ENCODE data around the gene TUBA3E. TPM values are rescaled to one million over a fixed set of nuclear protein-coding genes. Genes with fewer than 3 reads are reported as not detected.
"Not testable (repeated sequence)": the region's sequence is repeated elsewhere in the genome, so short reads cannot be mapped to it uniquely, and the experiment has no call there.

The TUBA3E gene
- total RNA-seq (2014; rRNA removed; shearing (Covaris generic)) = not detected in 2 replicates

DNA sequence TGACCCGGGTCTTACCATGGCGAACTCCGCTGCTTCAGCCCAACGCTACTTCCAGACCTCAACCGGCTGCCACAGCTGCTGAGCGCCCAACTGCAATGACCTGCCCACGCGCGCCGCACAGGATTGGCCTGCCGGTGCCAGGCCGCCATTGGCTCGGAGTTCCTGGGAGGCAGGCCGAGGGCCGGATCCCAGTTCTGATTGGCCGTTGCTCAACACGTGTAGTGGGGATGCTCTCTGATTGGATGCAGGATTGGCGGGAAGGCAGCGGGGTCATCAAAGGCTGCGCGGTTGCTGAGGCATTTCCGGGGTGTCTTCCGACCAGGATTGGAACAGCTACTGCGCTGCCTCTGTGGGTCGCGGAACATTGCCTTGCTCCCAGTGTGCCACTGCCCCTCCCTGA lies at the start of gene TUBA3E:
Gene TUBA3E, minus strand, starts transcription at position 97 of the 400 bp plus-strand sequence. Its CDS starts 79 bp downstream, at position 18.
- H3K4me1 ChIP-seq = no peaks in the 10 kb centered on the region
- H3K9me3 ChIP-seq (replicated peaks) = no peaks in the 10 kb centered on the region

DNA sequence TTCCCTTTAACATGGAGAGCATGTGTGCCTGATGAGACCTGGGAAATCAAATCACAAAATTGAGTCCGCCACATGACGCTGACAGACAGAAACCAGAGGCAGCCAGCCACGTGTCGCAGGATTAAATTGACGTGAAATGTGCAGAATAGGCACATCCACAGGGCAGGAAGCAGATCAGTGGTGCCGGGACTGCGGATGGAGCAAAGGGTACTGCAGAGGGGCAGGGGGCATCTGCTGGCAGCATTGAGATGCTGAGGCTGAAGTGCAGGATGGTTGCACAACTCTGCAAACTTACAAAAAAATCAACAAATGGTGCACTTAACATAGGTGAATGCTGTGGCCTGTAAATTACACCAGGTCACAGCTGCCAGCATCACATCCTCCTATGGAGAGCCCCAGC lies 48.2 kb upstream of the TUBA3E start:
- H3K36me3 ChIP-seq = no peaks in the 10 kb centered on the region
- no peak overlapping the region for H3K27ac ChIP-seq
- no peaks in the 10 kb centered on the region for H3K27me3 ChIP-seq
- 0 out of 2 replicates have a peak, but pooled peaks cover 4% of the 10 kb centered on the region for H3K4me1 ChIP-seq
- H3K4me3 ChIP-seq = no peak overlapping the region
- no peaks in the 10 kb centered on the region for H3K9me3 ChIP-seq (replicated peaks)
- DNase-seq = no peak

More for the DNA sequence above, at the start of gene TUBA3E:
- H3K27ac ChIP-seq = no peak within 1 kb of the TSS
- no peaks in the 10 kb centered on the region for H3K27me3 ChIP-seq
- no peaks in the 10 kb centered on the region for H3K36me3 ChIP-seq
- DNase-seq = no peak
- H3K4me3 ChIP-seq = no peak within 1 kb of the TSS

DNA sequence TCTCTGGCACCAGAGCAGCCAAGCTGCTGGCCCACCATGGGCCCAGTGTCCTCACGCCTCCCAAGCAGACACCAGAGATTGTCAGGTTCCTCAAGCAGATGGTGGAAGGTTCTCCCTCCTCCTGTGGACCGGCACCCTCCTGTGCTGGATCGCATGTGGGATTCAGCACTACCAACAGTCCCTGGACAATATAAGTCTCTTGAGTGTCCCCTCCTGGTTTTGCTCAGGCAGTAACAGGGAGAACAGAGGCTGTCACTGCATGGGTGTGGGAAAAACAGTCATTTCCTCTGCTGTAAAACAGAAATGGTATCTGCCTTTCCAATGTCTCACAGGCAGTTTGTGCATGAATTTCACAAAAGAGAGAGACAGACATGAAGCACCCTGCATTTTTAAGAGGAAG lies 47.7 kb upstream of the TUBA3E start:
- H3K36me3 ChIP-seq = no peaks in the 10 kb centered on the region
- DNase-seq = no peak
- H3K27me3 ChIP-seq = no peaks in the 10 kb centered on the region
- H3K27ac ChIP-seq = no peak overlapping the region
- 0 out of 2 replicates have a peak, but pooled peaks cover 2% of the 10 kb centered on the region for H3K4me1 ChIP-seq
- no peak overlapping the region for H3K4me3 ChIP-seq
- H3K9me3 ChIP-seq (replicated peaks) = no peaks in the 10 kb centered on the region

DNA sequence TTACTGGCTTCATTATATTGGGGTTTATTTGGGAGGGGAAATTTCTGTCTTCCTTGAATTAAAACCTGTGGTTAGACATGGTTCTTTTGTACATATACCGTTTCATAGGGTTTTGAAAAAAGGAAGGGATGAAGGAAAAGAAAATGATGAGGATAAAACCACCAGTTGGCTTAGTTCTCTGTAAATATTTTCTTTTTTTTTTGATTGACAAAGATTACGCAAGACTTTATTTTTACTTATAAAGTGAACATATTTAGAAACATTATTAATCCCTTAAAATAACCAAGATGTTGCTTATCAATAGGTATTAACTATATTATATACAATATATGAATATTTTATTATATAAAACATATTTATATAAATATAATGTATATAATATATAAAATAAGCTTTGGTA lies 45.1 kb upstream of the TUBA3E start:
- Histone ChIP-seq H3K27ac (no peak overlapping the region), H3K4me1 (no peaks in the 10 kb centered on the region), H3K27me3 (no peaks in the 10 kb centered on the region), H3K4me3 (no peak overlapping the region), H3K9me3 (replicated peaks) (no peaks in the 10 kb centered on the region), H3K36me3 (no peaks in the 10 kb centered on the region)
- DNase-seq = no peak

DNA sequence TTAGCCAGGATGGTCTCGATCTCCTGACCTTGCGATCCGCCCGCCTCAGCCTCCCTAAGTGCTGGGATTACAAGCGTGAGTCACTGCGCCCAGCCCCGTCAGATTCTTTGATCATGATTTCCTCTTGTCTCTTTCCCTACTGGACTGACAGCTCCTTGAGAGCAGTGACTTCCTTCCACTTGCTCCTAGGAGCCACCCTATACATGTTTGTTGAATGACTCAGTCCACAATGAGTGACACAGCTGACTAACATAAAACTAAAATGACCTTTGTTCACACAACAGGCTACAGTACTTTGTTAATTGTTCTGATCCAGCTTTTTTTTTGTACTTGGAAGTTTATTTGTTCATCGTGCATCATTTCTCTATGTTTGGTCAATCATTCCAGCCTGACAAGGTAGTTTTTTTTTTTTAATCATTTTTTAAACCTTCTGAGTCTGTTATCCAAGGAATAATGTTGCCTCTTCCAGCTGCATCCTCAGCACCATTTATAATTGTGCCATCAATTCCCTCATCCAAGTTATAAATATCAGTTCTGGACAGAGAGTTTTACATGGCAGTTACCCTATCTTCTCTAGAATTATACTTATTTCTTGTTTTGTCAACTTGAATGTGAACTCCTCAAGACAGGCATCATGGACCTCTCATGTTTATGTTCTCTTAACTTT lies 42.9 kb upstream of the TUBA3E start:
- DNase-seq = no peak
- H3K36me3 ChIP-seq = no peaks in the 10 kb centered on the region
- H3K27ac ChIP-seq = no peak overlapping the region
- H3K9me3 ChIP-seq (replicated peaks) = no peaks in the 10 kb centered on the region
- H3K27me3 ChIP-seq = no peaks in the 10 kb centered on the region
- no peak overlapping the region for H3K4me3 ChIP-seq
- no peaks in the 10 kb centered on the region for H3K4me1 ChIP-seq

DNA sequence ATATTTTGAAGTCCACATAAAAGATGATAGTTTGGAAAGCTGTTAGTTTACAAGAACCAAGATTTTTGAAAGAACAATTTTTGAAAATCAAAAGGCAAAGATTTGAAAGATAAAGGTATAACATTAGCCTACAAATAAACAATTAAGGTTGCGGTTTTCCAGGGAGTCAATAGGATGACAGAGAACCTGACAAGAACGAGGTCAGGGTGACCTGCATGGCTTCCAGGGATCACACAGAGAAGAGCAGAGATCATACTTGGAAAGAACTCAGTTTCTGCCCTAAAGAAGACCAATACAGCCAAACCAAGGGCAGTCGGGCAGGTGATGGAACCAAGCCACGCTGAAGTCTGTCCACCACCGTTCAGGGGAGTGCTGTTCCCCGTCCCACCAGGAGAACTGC lies 41.3 kb upstream of the TUBA3E start:
- not testable (repeated sequence) for DNase-seq; H3K36me3 ChIP-seq; H3K4me3 ChIP-seq; H3K27me3 ChIP-seq; H3K27ac ChIP-seq; H3K9me3 ChIP-seq (replicated peaks); H3K4me1 ChIP-seq

DNA sequence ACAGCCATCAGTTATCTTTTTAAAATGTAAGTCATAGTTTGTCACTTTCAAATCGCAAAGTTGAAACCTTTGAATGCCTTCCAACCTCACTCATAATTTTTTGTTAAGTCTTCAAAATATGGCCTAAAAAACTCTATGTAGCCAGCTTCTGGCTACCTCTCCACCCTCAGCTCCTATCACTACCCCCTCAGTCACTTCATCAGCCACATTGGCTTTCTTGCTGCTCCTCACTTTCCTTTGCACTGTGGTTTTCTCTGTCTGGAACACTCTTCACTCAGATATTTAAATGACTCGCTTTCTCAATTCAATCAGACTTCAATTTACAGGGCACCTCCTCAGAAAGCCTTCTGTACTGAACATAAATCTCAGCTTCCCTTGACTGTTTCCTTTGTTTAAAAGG lies 34.8 kb upstream of the TUBA3E start:
- H3K9me3 ChIP-seq (replicated peaks); H3K27ac ChIP-seq; H3K4me3 ChIP-seq; H3K36me3 ChIP-seq; DNase-seq; H3K27me3 ChIP-seq; H3K4me1 ChIP-seq: not testable (repeated sequence)

DNA sequence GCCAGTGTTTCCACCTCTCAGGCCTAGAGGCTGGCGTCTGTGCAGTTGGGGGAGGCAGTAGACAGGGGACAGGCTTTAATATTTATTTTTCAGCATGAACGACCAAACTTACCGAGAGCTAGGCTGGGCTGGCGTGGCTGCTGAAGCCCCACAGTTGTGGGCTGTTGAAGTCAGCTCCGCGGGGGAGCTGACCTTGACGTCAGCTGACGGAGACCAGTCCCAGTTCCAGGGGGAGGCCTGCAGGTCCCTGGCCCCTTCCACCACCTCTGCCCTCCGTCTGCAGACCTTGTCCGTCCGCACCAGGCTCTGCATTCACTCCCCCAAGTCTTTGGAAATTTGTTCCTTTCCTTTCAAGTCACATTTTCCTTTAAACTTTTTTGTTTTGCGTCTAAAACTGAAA lies 33.4 kb upstream of the TUBA3E start:
- H3K4me1 ChIP-seq = no peaks in the 10 kb centered on the region
- no peak overlapping the region for H3K4me3 ChIP-seq
- no peaks in the 10 kb centered on the region for H3K9me3 ChIP-seq (replicated peaks)
- no peak overlapping the region for H3K27ac ChIP-seq
- DNase-seq = no peak
- H3K27me3 ChIP-seq = no peaks in the 10 kb centered on the region
- H3K36me3 ChIP-seq = no peaks in the 10 kb centered on the region

DNA sequence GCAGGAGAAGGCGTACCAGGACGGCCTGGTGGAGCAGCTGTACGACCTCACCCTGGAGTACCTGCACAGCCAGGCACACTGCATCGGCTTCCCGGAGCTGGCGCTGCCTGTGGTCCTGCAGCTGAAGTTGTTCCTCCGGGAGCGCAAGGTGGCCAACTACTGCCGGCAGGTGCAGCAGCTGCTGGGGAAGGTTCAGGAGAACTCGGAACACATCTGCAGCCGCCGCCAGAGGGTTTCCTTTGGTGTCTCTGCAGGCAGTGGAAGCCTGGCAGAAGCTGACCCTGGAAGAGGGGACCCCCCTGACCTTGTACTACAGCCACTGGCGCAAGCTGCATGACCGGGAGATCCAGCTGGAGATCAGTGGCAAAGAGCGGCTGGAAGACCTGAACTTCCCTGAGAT lies 32.7 kb upstream of the TUBA3E start:
- H3K36me3 ChIP-seq; H3K27ac ChIP-seq; H3K4me3 ChIP-seq; DNase-seq; H3K27me3 ChIP-seq; H3K4me1 ChIP-seq; H3K9me3 ChIP-seq (replicated peaks): not testable (repeated sequence)

DNA sequence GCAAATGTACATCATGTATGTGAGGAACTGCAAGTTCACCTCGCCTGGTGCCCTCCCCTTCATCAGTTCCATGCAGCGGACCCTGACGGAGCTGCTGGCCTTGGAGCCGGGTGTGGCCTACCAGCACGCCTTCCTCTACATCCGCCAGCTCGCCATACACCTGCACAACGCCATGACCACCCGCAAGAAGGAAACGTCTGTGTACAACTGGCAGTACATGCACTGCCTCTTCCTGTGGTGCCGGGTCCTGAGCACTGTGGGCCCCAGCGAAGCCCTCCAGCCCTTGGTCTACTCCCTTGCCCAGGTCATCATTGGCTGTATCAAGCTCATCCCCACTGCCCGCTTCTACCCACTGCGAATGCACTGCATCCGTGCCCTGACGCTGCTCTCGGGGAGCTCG lies 32.1 kb upstream of the TUBA3E start:
- not testable (repeated sequence) for H3K4me1 ChIP-seq; DNase-seq; H3K36me3 ChIP-seq; H3K4me3 ChIP-seq; H3K27me3 ChIP-seq; H3K27ac ChIP-seq; H3K9me3 ChIP-seq (replicated peaks)

DNA sequence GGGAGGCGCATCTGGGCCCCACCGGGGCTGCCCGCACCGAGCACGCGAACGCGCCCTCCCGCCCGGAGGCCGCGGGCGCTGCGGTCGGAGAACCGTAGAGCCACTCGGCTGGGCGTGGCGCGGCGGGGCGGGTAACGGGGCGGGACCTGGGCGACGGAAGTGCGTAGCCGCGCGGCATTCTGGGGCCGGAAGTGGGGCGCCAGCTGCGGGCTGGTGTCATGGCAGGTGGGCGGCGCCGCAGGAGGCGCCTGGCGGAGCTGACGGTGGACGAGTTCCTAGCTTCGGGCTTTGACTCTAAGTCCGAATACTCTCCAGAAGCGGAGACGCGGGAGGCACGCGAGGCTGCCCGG lies 30.9 kb upstream of the TUBA3E start:
- H3K4me1 ChIP-seq; H3K27me3 ChIP-seq; H3K9me3 ChIP-seq (replicated peaks); H3K27ac ChIP-seq; H3K36me3 ChIP-seq; DNase-seq; H3K4me3 ChIP-seq: not testable (repeated sequence)

DNA sequence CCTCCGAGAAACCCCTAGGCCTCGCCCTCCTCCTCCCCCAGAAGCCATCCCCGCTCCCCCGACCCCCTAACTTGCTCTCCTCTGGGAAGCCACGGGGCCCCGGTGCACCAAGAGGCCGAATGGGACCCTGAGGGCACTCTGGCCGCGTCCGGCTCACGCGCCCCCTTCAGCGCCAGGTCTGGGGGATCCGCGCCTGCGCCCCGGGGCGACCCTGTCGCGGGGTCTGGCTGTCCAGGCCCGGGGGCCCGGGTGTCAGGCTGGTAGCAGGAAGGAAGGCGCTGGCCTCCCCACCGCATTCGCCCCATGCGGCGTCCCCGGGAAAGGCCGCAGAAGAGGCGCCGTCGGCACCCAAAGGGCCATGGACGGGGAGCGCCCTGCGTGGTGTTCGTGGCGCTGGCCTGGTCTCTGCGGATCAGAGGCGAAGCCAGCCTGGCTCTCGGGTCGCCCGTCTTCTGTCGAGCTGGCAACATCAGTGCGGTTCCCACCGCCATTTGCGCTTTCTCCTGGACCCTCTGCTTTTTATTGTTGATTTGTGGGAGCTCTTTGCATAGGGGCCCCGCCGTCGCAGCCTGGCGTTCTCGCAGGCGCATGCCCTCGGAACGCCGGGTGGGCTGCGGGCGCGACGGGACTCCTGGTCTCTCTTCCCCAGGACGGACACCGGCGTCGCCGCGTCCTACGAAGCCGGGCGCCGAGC lies 30.4 kb upstream of the TUBA3E start:
- not testable (repeated sequence) for H3K36me3 ChIP-seq; H3K4me1 ChIP-seq; H3K27ac ChIP-seq; H3K4me3 ChIP-seq; DNase-seq; H3K9me3 ChIP-seq (replicated peaks); H3K27me3 ChIP-seq

DNA sequence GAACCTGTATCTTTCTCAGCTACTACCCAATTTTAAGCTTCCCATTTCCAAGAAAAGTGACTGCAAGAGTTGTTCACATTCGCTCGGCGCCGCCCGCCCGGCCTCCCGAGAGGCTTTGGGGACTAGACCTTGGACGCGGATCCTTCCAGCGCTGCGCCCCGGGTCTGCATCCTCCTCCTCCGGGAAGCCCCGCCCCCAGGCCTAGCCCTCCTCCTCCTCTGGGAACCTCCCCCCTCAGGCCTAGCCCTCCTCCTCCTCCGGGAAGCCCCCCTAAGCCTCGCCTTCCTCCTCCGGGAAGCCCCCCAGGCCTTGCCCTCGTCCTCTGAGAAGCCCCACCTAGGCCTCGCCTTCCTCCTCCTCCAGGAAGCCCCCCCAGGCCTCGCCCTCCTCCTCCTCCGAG lies 29.8 kb upstream of the TUBA3E start:
- not testable (repeated sequence) for DNase-seq; H3K9me3 ChIP-seq (replicated peaks); H3K4me1 ChIP-seq; H3K4me3 ChIP-seq; H3K36me3 ChIP-seq; H3K27ac ChIP-seq; H3K27me3 ChIP-seq

DNA sequence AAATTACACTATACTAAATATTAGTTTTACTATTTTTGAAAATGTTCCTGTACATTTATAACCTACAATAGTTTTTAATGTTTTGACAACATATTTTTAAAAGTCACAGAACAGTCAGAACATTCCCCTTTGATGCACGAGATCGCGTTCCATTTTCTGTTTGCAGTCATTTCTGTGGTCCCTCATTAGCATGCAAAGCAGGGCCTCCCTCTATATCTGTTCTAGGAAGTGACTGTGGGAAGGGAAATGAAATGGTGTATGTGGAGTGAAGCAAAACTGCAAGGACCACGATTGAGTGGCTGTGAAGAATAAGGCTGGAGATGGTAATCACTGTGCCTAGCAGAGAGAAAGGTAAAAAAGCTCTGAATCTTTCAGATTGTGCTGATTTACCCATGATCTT lies 24.3 kb upstream of the TUBA3E start:
- not testable (repeated sequence) for H3K36me3 ChIP-seq; H3K27ac ChIP-seq; DNase-seq; H3K27me3 ChIP-seq; H3K9me3 ChIP-seq (replicated peaks); H3K4me1 ChIP-seq; H3K4me3 ChIP-seq

DNA sequence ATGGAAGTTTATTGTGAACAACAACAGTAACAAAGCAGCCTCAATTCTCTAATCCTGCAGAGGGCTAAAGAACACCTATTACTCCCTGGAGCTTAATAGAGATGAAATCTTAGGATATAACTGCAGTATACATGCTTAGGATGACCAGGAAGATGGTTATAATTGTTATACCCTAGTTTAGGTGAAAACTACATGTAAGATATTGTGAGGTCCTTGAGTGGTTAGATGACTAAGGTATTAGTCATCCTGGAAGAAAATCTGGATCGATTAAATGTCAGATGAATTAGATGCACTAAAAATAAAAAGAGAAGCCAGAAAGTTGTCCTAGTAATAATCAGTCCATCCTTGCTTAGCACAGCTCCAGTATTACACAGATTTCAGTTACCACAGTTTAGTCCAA lies 22.3 kb upstream of the TUBA3E start:
- not testable (repeated sequence) for H3K4me3 ChIP-seq; H3K27ac ChIP-seq; H3K27me3 ChIP-seq; H3K9me3 ChIP-seq (replicated peaks); H3K36me3 ChIP-seq; DNase-seq; H3K4me1 ChIP-seq

DNA sequence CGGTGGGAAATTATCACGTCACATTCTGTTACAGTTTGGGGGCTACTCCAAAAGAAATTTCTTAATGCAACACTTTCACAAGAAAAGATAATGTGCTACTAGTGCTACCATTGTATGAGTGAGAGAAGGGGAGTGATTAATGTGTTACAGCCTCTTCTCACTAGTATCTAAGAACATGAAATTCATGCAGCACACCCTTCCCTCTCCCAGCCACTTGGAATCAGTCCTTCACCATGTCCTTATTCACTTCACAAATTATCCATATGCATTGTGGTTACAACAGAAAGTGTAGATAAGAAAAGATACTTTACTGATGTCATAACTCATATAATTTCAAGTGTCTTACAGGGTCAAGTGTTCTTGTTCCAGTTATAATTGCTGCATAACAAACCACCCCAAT lies 20.9 kb upstream of the TUBA3E start:
- DNase-seq; H3K4me1 ChIP-seq; H3K27me3 ChIP-seq; H3K36me3 ChIP-seq; H3K4me3 ChIP-seq; H3K27ac ChIP-seq; H3K9me3 ChIP-seq (replicated peaks): not testable (repeated sequence)
